Activated CD4-positive, alpha-beta T cell treated with anti-CD3 and anti-CD28 coated beads, Interleukin-2, amount 10 ng/mL, durations not matched to agents 24 days and 14 days (primary cell): ENCODE measurements around the gene SCYGR7. TPM values are rescaled to one million over a fixed set of nuclear protein-coding genes. Genes with fewer than 3 reads are reported as not detected.
A peak's percentile ranks its signal among the peaks of the same experiment; 100 is the strongest.

Experiments
- DNase-seq: peaks from one replicate; pipeline ENCODE4 v3.0.0; 2022
- H3K27ac Mint-ChIP-seq: one replicate; pipeline ENCODE4 v1.8.0; 2022; ENCODE audit warnings: mild to moderate bottlenecking, mixed read lengths
- H3K27me3 Mint-ChIP-seq: one replicate; pipeline ENCODE4 v1.8.0; 2022; ENCODE audit warnings: mixed read lengths
- H3K36me3 Mint-ChIP-seq: one replicate; pipeline ENCODE4 v1.8.0; 2022; ENCODE audit warnings: low read depth, mild to moderate bottlenecking, mixed read lengths
- H3K4me1 Mint-ChIP-seq: one replicate; pipeline ENCODE4 v1.8.0; 2021; ENCODE audit warnings: mixed read lengths
- H3K4me3 Mint-ChIP-seq: one replicate; pipeline ENCODE4 v1.8.0; 2022; ENCODE audit warnings: mild to moderate bottlenecking, moderate library complexity, mixed read lengths
- H3K9me3 Mint-ChIP-seq: one replicate; pipeline ENCODE4 v1.8.0; 2021; ENCODE audit warnings: mixed read lengths
- intact Hi-C: fragments of 100-400 bp; cut with micrococcal nuclease; formaldehyde crosslinking; loops from one replicate; pipeline ENCODE4 v1.15.1; 2023
- total RNA-seq: library from RNA; stranded (reverse); gene quantifications from 2 replicates; pipeline ENCODE4 v1.2.3, GENCODE V29; 2022

SCYGR7 gene
- not detected in 2 replicates for total RNA-seq

- intact Hi-C loops: no loop called here
- no peak within 1 kb of the TSS for H3K4me3 Mint-ChIP-seq
Measured at GRCh38 chr2:227728035-227728434, at the start of gene SCYGR7. SCYGR7 (plus strand) TSS chr2:227728335; CDS start chr2:227728335, 0 bp downstream.

GRCh38 chr2:227684258-227684657, 43.9 kb upstream of the SCYGR7 start:
- intact Hi-C loops: no loop called here

More at GRCh38 chr2:227728035-227728434, at the start of gene SCYGR7:
- H3K36me3 Mint-ChIP-seq: no peaks in the 10 kb centered on the region
- no peaks in the 10 kb centered on the region for H3K4me1 Mint-ChIP-seq
- peaks cover 4% of the 10 kb centered on the region for H3K27me3 Mint-ChIP-seq
- DNase-seq: no peak
- no peaks in the 10 kb centered on the region for H3K9me3 Mint-ChIP-seq
- H3K27ac Mint-ChIP-seq: no peak within 1 kb of the TSS

GRCh38 chr2:227687189-227687588, 40.9 kb upstream of the SCYGR7 start:
- Mint-ChIP-seq H3K27me3 (peaks cover 5% of the 10 kb centered on the region), H3K4me3 (no peak overlapping the region), H3K36me3 (no peaks in the 10 kb centered on the region), H3K4me1 (no peaks in the 10 kb centered on the region), H3K27ac (no peak overlapping the region), H3K9me3 (no peaks in the 10 kb centered on the region)
- DNase-seq: no peak
- intact Hi-C loops: no loop called here

More at GRCh38 chr2:227684258-227684657, 43.9 kb upstream of the SCYGR7 start:
- H3K9me3 Mint-ChIP-seq: no peaks in the 10 kb centered on the region
- no peaks in the 10 kb centered on the region for H3K36me3 Mint-ChIP-seq
- H3K27ac Mint-ChIP-seq: no peak overlapping the region
- no peaks in the 10 kb centered on the region for H3K4me1 Mint-ChIP-seq
- peaks cover 1% of the 10 kb centered on the region for H3K27me3 Mint-ChIP-seq
- H3K4me3 Mint-ChIP-seq: no peak overlapping the region
- DNase-seq: no peak

- H3K9me3 Mint-ChIP-seq: no peaks in the 10 kb centered on the region
- no peaks in the 10 kb centered on the region for H3K36me3 Mint-ChIP-seq
- no peak for DNase-seq
- intact Hi-C loops: no loop called here
- H3K4me1 Mint-ChIP-seq: no peaks in the 10 kb centered on the region
- no peak overlapping the region for H3K4me3 Mint-ChIP-seq
- no peak overlapping the region for H3K27ac Mint-ChIP-seq
- peaks cover 8% of the 10 kb centered on the region for H3K27me3 Mint-ChIP-seq
Measured at GRCh38 chr2:227696990-227697679, 31.0 kb upstream of the SCYGR7 start.

- H3K36me3 Mint-ChIP-seq: no peaks in the 10 kb centered on the region
- no peaks in the 10 kb centered on the region for H3K4me1 Mint-ChIP-seq
Measured at GRCh38 chr2:227701556-227701955, 26.6 kb upstream of the SCYGR7 start.

GRCh38 chr2:227703280-227703732, 24.8 kb upstream of the SCYGR7 start:
- intact Hi-C loops: no loop called here
- Mint-ChIP-seq H3K27ac (no peak overlapping the region), H3K4me3 (no peak overlapping the region), H3K9me3 (no peaks in the 10 kb centered on the region), H3K36me3 (no peaks in the 10 kb centered on the region), H3K4me1 (no peaks in the 10 kb centered on the region), H3K27me3 (no peaks in the 10 kb centered on the region)
- DNase-seq: no peak

More at GRCh38 chr2:227701556-227701955, 26.6 kb upstream of the SCYGR7 start:
- no peak overlapping the region for H3K27ac Mint-ChIP-seq
- no peaks in the 10 kb centered on the region for H3K27me3 Mint-ChIP-seq
- no peak overlapping the region for H3K4me3 Mint-ChIP-seq
- intact Hi-C loops: no loop called here
- no peak for DNase-seq
- no peaks in the 10 kb centered on the region for H3K9me3 Mint-ChIP-seq

GRCh38 chr2:227703961-227704360, 24.2 kb upstream of the SCYGR7 start:
- Mint-ChIP-seq H3K4me1 (no peaks in the 10 kb centered on the region), H3K36me3 (no peaks in the 10 kb centered on the region), H3K4me3 (no peak overlapping the region), H3K9me3 (no peaks in the 10 kb centered on the region), H3K27me3 (no peaks in the 10 kb centered on the region), H3K27ac (no peak overlapping the region)
- DNase-seq: no peak
- intact Hi-C loops: no loop called here

GRCh38 chr2:227706859-227707258, 21.3 kb upstream of the SCYGR7 start:
- H3K4me1 Mint-ChIP-seq: no peaks in the 10 kb centered on the region
- no peaks in the 10 kb centered on the region for H3K27me3 Mint-ChIP-seq
- no peak overlapping the region for H3K4me3 Mint-ChIP-seq
- intact Hi-C loops: no loop called here
- H3K9me3 Mint-ChIP-seq: no peaks in the 10 kb centered on the region
- no peak for DNase-seq
- H3K36me3 Mint-ChIP-seq: no peaks in the 10 kb centered on the region
- H3K27ac Mint-ChIP-seq: no peak overlapping the region

GRCh38 chr2:227707390-227707789, 20.7 kb upstream of the SCYGR7 start:
- Mint-ChIP-seq H3K27ac (no peak overlapping the region), H3K4me3 (no peak overlapping the region), H3K36me3 (no peaks in the 10 kb centered on the region), H3K27me3 (no peaks in the 10 kb centered on the region), H3K4me1 (no peaks in the 10 kb centered on the region), H3K9me3 (no peaks in the 10 kb centered on the region)
- DNase-seq: no peak
- intact Hi-C loops: no loop called here

GRCh38 chr2:227710986-227711385, 17.1 kb upstream of the SCYGR7 start:
- no peak for DNase-seq
- H3K27me3 Mint-ChIP-seq: peaks cover 2% of the 10 kb centered on the region
- H3K4me1 Mint-ChIP-seq: no peaks in the 10 kb centered on the region
- no peaks in the 10 kb centered on the region for H3K36me3 Mint-ChIP-seq
- H3K4me3 Mint-ChIP-seq: no peak overlapping the region
- intact Hi-C loops: no loop called here
- H3K27ac Mint-ChIP-seq: no peak overlapping the region
- H3K9me3 Mint-ChIP-seq: no peaks in the 10 kb centered on the region

GRCh38 chr2:227713291-227713690, 14.8 kb upstream of the SCYGR7 start:
- Mint-ChIP-seq H3K36me3 (no peaks in the 10 kb centered on the region), H3K27ac (no peak overlapping the region), H3K27me3 (peaks cover 14% of the 10 kb centered on the region), H3K4me1 (no peaks in the 10 kb centered on the region), H3K4me3 (no peak overlapping the region), H3K9me3 (no peaks in the 10 kb centered on the region)
- intact Hi-C loops: no loop called here
- no peak for DNase-seq

- H3K27me3 Mint-ChIP-seq: peaks cover 14% of the 10 kb centered on the region
- no peaks in the 10 kb centered on the region for H3K36me3 Mint-ChIP-seq
- no peaks in the 10 kb centered on the region for H3K9me3 Mint-ChIP-seq
- H3K4me1 Mint-ChIP-seq: no peaks in the 10 kb centered on the region
- intact Hi-C loops: no loop called here
- no peak overlapping the region for H3K4me3 Mint-ChIP-seq
- H3K27ac Mint-ChIP-seq: no peak overlapping the region
- DNase-seq: no peak
Measured at GRCh38 chr2:227716501-227716900, 11.6 kb upstream of the SCYGR7 start.

GRCh38 chr2:227717687-227718567, 10.2 kb upstream of the SCYGR7 start, which contains the start of gene SLC19A3:
SLC19A3 (minus strand) TSS chr2:227718028; CDS start chr2:227702318, 15,710 bp downstream.
- peak; percentile 58 for DNase-seq
- Mint-ChIP-seq H3K36me3 (no peaks in the 10 kb centered on the region), H3K27ac (no peak within 1 kb of the TSS), H3K4me3 (no peak within 1 kb of the TSS), H3K9me3 (no peaks in the 10 kb centered on the region), H3K27me3 (peaks cover 14% of the 10 kb centered on the region), H3K4me1 (no peaks in the 10 kb centered on the region)
- intact Hi-C loops: no loop called here

- Mint-ChIP-seq H3K36me3 (no peaks in the 10 kb centered on the region), H3K27ac (no peak overlapping the region), H3K9me3 (no peaks in the 10 kb centered on the region), H3K27me3 (peaks cover 12% of the 10 kb centered on the region), H3K4me3 (no peak overlapping the region), H3K4me1 (no peaks in the 10 kb centered on the region)
- DNase-seq: no peak
- intact Hi-C loops: no loop called here
Measured at GRCh38 chr2:227719641-227720040, 8.5 kb upstream of the SCYGR7 start.
